Measurements from ENCODE around the gene AGFG2. TPM values are rescaled to one million over a fixed set of nuclear protein-coding genes. Genes with fewer than 3 reads are reported as not detected.

The AGFG2 gene
- total RNA-seq, 1 donor from 2014 or later, result 10.3 TPM

GRCh38 chr7:100583132-100584053, 44.4 kb downstream of the AGFG2 start:
- peak overlapping the region; percentile 69 for H3K4me3 Mint-ChIP-seq (ENCODE audit: low read depth)
- peaks cover 3% of the 10 kb centered on the region for H3K36me3 Mint-ChIP-seq (ENCODE audit: insufficient read depth)
- DNase-seq (ENCODE audit: low spot score, unreplicated experiment), result no peak
- no peaks in the 10 kb centered on the region for H3K9me3 Mint-ChIP-seq (ENCODE audit: low read depth)
- no peak for TF ChIP-seq CTCF (IDR thresholded peaks at IDR 0.05; ENCODE audit: unreplicated experiment)
- peak overlapping the region; percentile 87 for H3K27ac Mint-ChIP-seq
- H3K27me3 Mint-ChIP-seq, result no peaks in the 10 kb centered on the region
- peaks cover 20% of the 10 kb centered on the region for H3K4me1 Mint-ChIP-seq (ENCODE audit: low read depth)

- TF ChIP-seq CTCF (IDR thresholded peaks at IDR 0.05; ENCODE audit: unreplicated experiment), result no peak
- H3K4me3 Mint-ChIP-seq (ENCODE audit: low read depth), result peak overlapping the region; percentile 94
- H3K27ac Mint-ChIP-seq, result peak overlapping the region; percentile 98
- H3K4me1 Mint-ChIP-seq (ENCODE audit: low read depth), result peaks cover 22% of the 10 kb centered on the region
- DNase-seq (ENCODE audit: low spot score, unreplicated experiment), result no peak
- H3K36me3 Mint-ChIP-seq (ENCODE audit: insufficient read depth), result no peaks in the 10 kb centered on the region
- H3K9me3 Mint-ChIP-seq (ENCODE audit: low read depth), result no peaks in the 10 kb centered on the region
- H3K27me3 Mint-ChIP-seq, result no peaks in the 10 kb centered on the region
Observed at GRCh38 chr7:100584054-100584682, 45.2 kb downstream of the AGFG2 start.

- Mint-ChIP-seq H3K36me3 (ENCODE audit: insufficient read depth) (no peaks in the 10 kb centered on the region), H3K4me3 (ENCODE audit: low read depth) (peak overlapping the region; percentile 94), H3K9me3 (ENCODE audit: low read depth) (no peaks in the 10 kb centered on the region), H3K4me1 (ENCODE audit: low read depth) (peaks cover 28% of the 10 kb centered on the region), H3K27ac (peak overlapping the region; percentile 98), H3K27me3 (no peaks in the 10 kb centered on the region)
- DNase-seq (ENCODE audit: low spot score, unreplicated experiment), result peak; percentile 39
- no peak for TF ChIP-seq CTCF (IDR thresholded peaks at IDR 0.05; ENCODE audit: unreplicated experiment)
Observed at GRCh38 chr7:100584683-100585510, 45.9 kb downstream of the AGFG2 start.

- no peak for TF ChIP-seq CTCF (IDR thresholded peaks at IDR 0.05; ENCODE audit: unreplicated experiment)
- Mint-ChIP-seq H3K4me1 (ENCODE audit: low read depth) (peaks cover 34% of the 10 kb centered on the region), H3K27me3 (peaks cover 6% of the 10 kb centered on the region), H3K9me3 (ENCODE audit: low read depth) (no peaks in the 10 kb centered on the region), H3K36me3 (ENCODE audit: insufficient read depth) (no peaks in the 10 kb centered on the region), H3K27ac (peak within 1 kb of the TSS; percentile 98), H3K4me3 (ENCODE audit: low read depth) (peak within 1 kb of the TSS; percentile 94)
- peak; percentile 55 for DNase-seq (ENCODE audit: low spot score, unreplicated experiment)
Observed at GRCh38 chr7:100585511-100586265, 46.7 kb downstream of the AGFG2 start, which contains the start of gene LRCH4. Gene LRCH4 (minus strand): TSS chr7:100586129. CDS start chr7:100586100, 29 bp downstream.

Measured in progenitor cell of endocrine pancreas (in vitro differentiated cells).